ENCODE measurements around the gene TMEM145.

DNA sequence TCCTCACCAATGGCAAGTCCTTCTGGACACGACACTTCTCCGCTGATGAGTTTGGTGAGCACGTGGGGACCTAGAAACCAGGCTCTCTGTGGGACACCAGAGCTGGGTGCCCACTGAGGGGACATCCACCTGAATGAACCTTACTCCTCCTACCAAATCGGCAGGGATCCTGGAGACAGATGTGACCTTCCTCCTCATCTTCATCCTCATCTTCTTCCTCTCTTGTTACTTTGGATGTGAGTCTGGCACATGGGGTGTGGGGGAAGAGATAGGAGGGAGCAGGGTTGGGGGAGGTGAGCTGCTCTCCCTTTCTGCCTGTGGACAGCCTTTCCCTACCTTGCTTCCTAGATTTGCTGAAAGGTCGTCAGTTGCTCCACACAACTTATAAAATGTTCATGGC, 1.9 kb downstream of the TMEM145 start:
- TF ChIP-seq, protein P1, sequence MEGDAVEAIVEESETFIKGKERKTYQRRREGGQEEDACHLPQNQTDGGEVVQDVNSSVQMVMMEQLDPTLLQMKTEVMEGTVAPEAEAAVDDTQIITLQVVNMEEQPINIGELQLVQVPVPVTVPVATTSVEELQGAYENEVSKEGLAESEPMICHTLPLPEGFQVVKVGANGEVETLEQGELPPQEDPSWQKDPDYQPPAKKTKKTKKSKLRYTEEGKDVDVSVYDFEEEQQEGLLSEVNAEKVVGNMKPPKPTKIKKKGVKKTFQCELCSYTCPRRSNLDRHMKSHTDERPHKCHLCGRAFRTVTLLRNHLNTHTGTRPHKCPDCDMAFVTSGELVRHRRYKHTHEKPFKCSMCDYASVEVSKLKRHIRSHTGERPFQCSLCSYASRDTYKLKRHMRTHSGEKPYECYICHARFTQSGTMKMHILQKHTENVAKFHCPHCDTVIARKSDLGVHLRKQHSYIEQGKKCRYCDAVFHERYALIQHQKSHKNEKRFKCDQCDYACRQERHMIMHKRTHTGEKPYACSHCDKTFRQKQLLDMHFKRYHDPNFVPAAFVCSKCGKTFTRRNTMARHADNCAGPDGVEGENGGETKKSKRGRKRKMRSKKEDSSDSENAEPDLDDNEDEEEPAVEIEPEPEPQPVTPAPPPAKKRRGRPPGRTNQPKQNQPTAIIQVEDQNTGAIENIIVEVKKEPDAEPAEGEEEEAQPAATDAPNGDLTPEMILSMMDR (IDR thresholded peaks at IDR 0.05; ENCODE audit: low read depth, low read length): no peak
- TF ChIP-seq EZH2phosphoT487 (IDR thresholded peaks at IDR 0.05; ENCODE audit: low read depth): no peak

All from OCI-LY3 (cell line).